GM12878 (cell line): ENCODE data around the gene MYL6B. TPM values are rescaled to one million over a fixed set of nuclear protein-coding genes. Genes with fewer than 3 reads are reported as not detected.

ENCODE experiments used
- ATAC-seq: fragments of 200-7000 bp; cut with Tn5 transposase; 3 replicates; pipeline ENCODE4 v1.9.1; 2020; ENCODE audit warnings: mild to moderate bottlenecking, moderate library complexity
- BruUV-seq: library from RNA; stranded (reverse); fragments of 400-500 nt; replicated peaks from 2 replicates; lab custom pipeline; 2021; lab: Mats Ljungman, UMichigan
- CTCF ChIA-PET: fragments of 300-600 bp; sonication (Branson Sonifier 250); formaldehyde crosslinking; extraction: SDS; loops from one replicate; lab custom pipeline; 2021; ENCODE audit warnings: inconsistent platforms; lab: Yijun Ruan, JAX
- POLR2A ChIA-PET: fragments of 350-600 bp; formaldehyde crosslinking; extraction: SDS; loops from one replicate; lab custom pipeline; 2021; ENCODE audit warnings: inconsistent platforms; lab: Charles Lee
- RAD21 ChIA-PET: fragments of 300-600 bp; sonication (Branson Sonifier 250); formaldehyde crosslinking; loops from one replicate; lab custom pipeline; 2023; ENCODE audit warnings: antibody characterized with exemption; ENCODE audit not compliant: unreplicated experiment; lab: Charles Lee
- SMC1A ChIA-PET: fragments of 300-600 bp; sonication (Branson Sonifier 250); formaldehyde crosslinking; loops from one replicate; lab custom pipeline; 2023; ENCODE audit not compliant: unreplicated experiment, uncharacterized antibody; lab: Charles Lee
- DNase-seq: peaks from one replicate; pipeline ENCODE4 v3.0.0-alpha.2; 2011; ENCODE audit warnings: low read depth, low spot score
- FAIRE-seq: peaks from 3 replicates; lab custom pipeline; 2011; peaks lifted over from hg19 to GRCh38; lab: Jason Lieb, UNC
- H2AFZ ChIP-seq: 2 replicates; pipeline ENCODE4 v1.6.0; 2011; ENCODE audit warnings: low read depth, low read length, control low read depth; ENCODE audit not compliant: control insufficient read depth
- H3K27ac ChIP-seq: 2 replicates; pipeline ENCODE4 v1.5.1; 2011; ENCODE audit warnings: control low read depth; ENCODE audit not compliant: control insufficient read depth, insufficient read depth
- H3K27me3 ChIP-seq, 2 experiments: replicated peaks in 1 of 2; 2 replicates each; pipeline versions ENCODE4 v1.6.0 to v1.6.1; 2011; ENCODE audit warnings: low read length in 1 of 2; ENCODE audit not compliant: control insufficient read depth in 2 of 2, insufficient read depth in 2 of 2
- H3K36me3 ChIP-seq, 2 experiments: 2 replicates each; pipeline ENCODE4 v1.5.1; 2011; ENCODE audit warnings: low read length in 1 of 2; ENCODE audit not compliant: control insufficient read depth in 2 of 2, insufficient read depth in 2 of 2
- H3K4me1 ChIP-seq: 2 replicates; pipeline ENCODE4 v1.6.1; 2011; ENCODE audit warnings: mild to moderate bottlenecking, low read length, moderate library complexity, mixed read lengths; ENCODE audit not compliant: control insufficient read depth, insufficient read depth
- H3K4me2 ChIP-seq: 2 replicates; pipeline ENCODE4 v1.6.0; 2011; ENCODE audit warnings: control low read depth; ENCODE audit not compliant: control insufficient read depth, insufficient read depth
- H3K4me3 ChIP-seq: fragments of 200-600 bp; sonication (generic); 2 replicates; pipeline ENCODE4 v1.5.1; 2016
- H3K79me2 ChIP-seq: 2 replicates; pipeline ENCODE4 v1.6.0; 2011; ENCODE audit warnings: low read length; ENCODE audit not compliant: control insufficient read depth, insufficient read depth
- H3K9ac ChIP-seq: 2 replicates; pipeline ENCODE4 v1.8.0; 2011; ENCODE audit warnings: low read length, control low read depth, mixed read lengths; ENCODE audit not compliant: control insufficient read depth, insufficient read depth
- H3K9me3 ChIP-seq: replicated peaks from 3 replicates; pipeline ENCODE4 v1.5.1; 2011; ENCODE audit warnings: mild to moderate bottlenecking, low read length; ENCODE audit not compliant: control insufficient read depth, insufficient read depth
- H4K20me1 ChIP-seq: 2 replicates; pipeline ENCODE4 v1.6.0; 2011; ENCODE audit not compliant: control insufficient read depth, insufficient read depth
- EZH2 ChIP-seq: IDR thresholded peaks from 2 replicates; pipeline ENCODE4 v1.6.1; 2012; ENCODE audit warnings: low read depth, mild to moderate bottlenecking, control low read depth, inconsistent platforms, low read length, borderline replicate concordance; ENCODE audit not compliant: control insufficient read depth
- NR2C2 ChIP-seq: IDR thresholded peaks from 2 replicates; pipeline ENCODE4 v1.6.1; 2011; ENCODE audit warnings: borderline replicate concordance, low read depth; ENCODE audit not compliant: control insufficient read depth, insufficient read length
- POU2F2 ChIP-seq: IDR thresholded peaks from 3 replicates; pipeline ENCODE4 v1.6.1; 2011; ENCODE audit warnings: low read depth, mild to moderate bottlenecking, low read length, borderline replicate concordance
- ZNF384 ChIP-seq: IDR thresholded peaks from 2 replicates; pipeline ENCODE4 v1.6.1; 2012; ENCODE audit warnings: low read depth, mild to moderate bottlenecking, low read length, improper control_type of control experiment, borderline replicate concordance
- WGBS: methylation state at CpG from one replicate; pipeline ENCODE4 v1.1.6; 2016; ENCODE audit warnings: low lambda C conversion rate; ENCODE audit not compliant: insufficient replicate concordance, insufficient coverage; ENCODE audit errors: missing lambda C conversion rate; 5-methylcytosine and 5-hydroxymethylcytosine counted together
- in situ Hi-C: fragments of 300-500 bp; cut with MboI; formaldehyde crosslinking; loops from 9 replicates; pipeline ENCODE4 v1.14.3; 2018; ENCODE audit warnings: mixed read lengths
- intact Hi-C: fragments of 100-400 bp; cut with micrococcal nuclease; formaldehyde crosslinking; loops from one replicate; pipeline ENCODE4 v1.14.2; 2022; ENCODE audit not compliant: unreplicated experiment
- polyA plus RNA-seq, 11 experiments: library from polyadenylated mRNA; depleted of rRNA in 4 of 11; unstranded in 6 of 11; stranded (reverse) in 5 of 11; fragments of >200 nt; fragmentation: Nextera tagmentation in 4 of 11; fragmentation: Illumina TruSeq in 1 of 11; extraction: Ambion mirVana in 4 of 11; extraction: Trizol in 1 of 11; gene quantifications; 1 replicate in 1 of 11; 2 replicates in 10 of 11; pipeline versions ENCODE4 v1.2.1 to v1.2.3, GENCODE V29; 2011 to 2016; ENCODE audit warnings: inconsistent platforms in 2 of 11, missing spikeins in 2 of 11, low read depth in 1 of 11
- total RNA-seq, 4 experiments: library from RNA; depleted of rRNA in 3 of 4; stranded (reverse); fragments of >200 nt in 3 of 4; fragmentation: Illumina TruSeq in 1 of 4; extraction: Trizol in 1 of 4; gene quantifications; 2 replicates each; pipeline versions ENCODE4 v1.2.1 to v1.2.3, GENCODE V29; 2013 to 2021
- TF ChIP-seq, protein P1 (sequence below): fragments of 450-650 bp; conservative IDR thresholded peaks from 2 replicates; pipeline ENCODE4 v1.6.1; 2017; ENCODE audit warnings: mild to moderate bottlenecking, moderate library complexity

MYL6B gene
- total and polyA plus RNA-seq, 10 of the 15 experiments (the other 5 are each of a cell fraction or from before 2014, with no cell fraction given), result 75.5 to 153 (median 114) TPM

DNA sequence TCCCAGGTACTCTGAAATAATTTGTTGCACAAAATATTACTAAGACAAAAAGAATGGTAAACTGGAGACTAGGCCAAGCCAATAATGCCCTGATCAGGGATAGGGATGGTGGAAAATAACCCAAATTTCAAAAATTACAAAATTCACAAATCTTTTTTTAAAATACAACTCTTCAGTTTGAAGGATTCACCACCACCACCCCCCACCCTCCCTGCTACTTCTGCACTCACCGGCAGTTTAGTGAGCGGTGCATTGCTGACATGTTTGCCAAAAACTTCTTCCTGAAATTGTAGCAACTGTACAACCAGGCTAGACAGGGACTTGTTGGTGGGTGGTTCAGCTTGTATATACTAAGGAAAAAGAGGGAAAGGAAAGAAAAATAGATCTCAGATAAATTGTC lies 34.6 kb downstream of the MYL6B start (continued):
- TF ChIP-seq EZH2 (no peak), POU2F2 (no peak), NR2C2 (no peak)

DNA sequence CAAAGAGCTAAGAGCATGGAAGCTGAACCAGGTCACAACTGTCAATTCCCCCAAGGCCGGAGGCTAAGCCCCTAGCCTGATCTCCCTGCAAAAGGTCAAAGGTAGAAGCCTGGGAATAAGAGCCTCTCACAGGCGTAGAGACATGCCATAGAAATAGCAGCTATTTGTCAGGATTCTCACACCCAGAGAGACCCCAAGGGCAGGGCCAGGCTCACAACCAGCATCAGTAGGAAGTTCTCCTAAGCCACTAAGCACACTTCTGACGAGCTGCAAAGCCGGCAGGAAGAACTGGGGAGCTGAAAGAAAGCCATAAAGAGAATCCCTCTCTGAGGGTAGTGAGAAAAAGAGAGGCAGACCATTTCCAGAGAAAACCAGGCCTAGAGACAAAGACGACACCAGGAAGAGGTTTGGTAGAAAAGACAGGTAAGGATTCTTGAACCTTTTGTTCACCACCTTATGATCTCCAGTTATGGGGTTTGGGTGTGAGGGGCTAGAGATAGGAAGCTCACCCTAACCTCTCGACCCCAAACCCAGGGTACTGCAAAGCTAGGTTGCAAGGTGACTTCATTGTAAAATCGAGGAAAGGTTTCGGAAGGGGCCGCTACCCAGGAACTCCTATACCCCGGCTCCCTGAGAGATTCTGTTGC lies 35.9 kb downstream of the MYL6B start:
- Histone ChIP-seq H3K4me2 (peak overlapping the region; percentile 72), H2AFZ (no peak overlapping the region; the same call in 1 of the 2 replicates), H3K9me3 (no peaks in the 10 kb centered on the region), H3K27me3 (no peaks in the 10 kb centered on the region), H3K4me3 (peak overlapping the region; percentile 98), H3K79me2 (peaks cover 27% of the 10 kb centered on the region), H3K36me3 (peaks cover 5 to 6% of the 10 kb centered on the region in 2 experiments), H3K27ac (peak overlapping the region; percentile 80), H3K4me1 (0 out of 2 replicates have a peak, but pooled peaks cover 4% of the 10 kb centered on the region), H4K20me1 (no peaks in the 10 kb centered on the region; the same call in 1 of the 2 replicates), H3K9ac (peak overlapping the region; percentile 93)
- FAIRE-seq (no peak), DNase-seq (no peak), ATAC-seq (no peak)
- in situ Hi-C loops, result loop anchor here (5.0 kb wide), 1 partner anchor 56 kb away; no protein-coding TSS in a partner anchor
- WGBS, result under 1% methylated on average over 10 of the region's 10 CpGs
- ChIA-PET SMC1A (interaction anchor here (0.8 to 6.2 kb wide), 16 partner anchors 11 to 448 kb away, joined by 3 to 68 read pairs (median 4); partner anchors contain the start of genes ESYT1, MYL6, PA2G4 and ZC3H10), RAD21 (interaction anchor here (0.7 to 4.6 kb wide), 13 partner anchors 13 to 459 kb away, joined by 3 to 98 read pairs (median 11); partner anchors contain the start of genes CD63, ESYT1, MYL6 and MYL6B), POLR2A (interaction anchor here (0.5 to 7.7 kb wide), 11 partner anchors 29 to 449 kb away, joined by 3 to 68 read pairs (median 5); partner anchors contain the start of genes DNAJC14, ESYT1, RNF41 and STAT2), CTCF (interaction anchor here (0.5 to 8.9 kb wide), 20 partner anchors 13 to 1076 kb away, joined by 3 to 129 read pairs (median 6); partner anchors contain the start of genes ESYT1, MYL6, PA2G4 and RNF41)
- BruUV-seq, result no TSS peak
- intact Hi-C loops, result loop anchor here (2.0 to 10.0 kb wide), 2 partner anchors 29 to 453 kb away; partner anchors contain the start of gene MYL6
- TF ChIP-seq ZNF384, result no peak
- TF ChIP-seq, protein P1, sequence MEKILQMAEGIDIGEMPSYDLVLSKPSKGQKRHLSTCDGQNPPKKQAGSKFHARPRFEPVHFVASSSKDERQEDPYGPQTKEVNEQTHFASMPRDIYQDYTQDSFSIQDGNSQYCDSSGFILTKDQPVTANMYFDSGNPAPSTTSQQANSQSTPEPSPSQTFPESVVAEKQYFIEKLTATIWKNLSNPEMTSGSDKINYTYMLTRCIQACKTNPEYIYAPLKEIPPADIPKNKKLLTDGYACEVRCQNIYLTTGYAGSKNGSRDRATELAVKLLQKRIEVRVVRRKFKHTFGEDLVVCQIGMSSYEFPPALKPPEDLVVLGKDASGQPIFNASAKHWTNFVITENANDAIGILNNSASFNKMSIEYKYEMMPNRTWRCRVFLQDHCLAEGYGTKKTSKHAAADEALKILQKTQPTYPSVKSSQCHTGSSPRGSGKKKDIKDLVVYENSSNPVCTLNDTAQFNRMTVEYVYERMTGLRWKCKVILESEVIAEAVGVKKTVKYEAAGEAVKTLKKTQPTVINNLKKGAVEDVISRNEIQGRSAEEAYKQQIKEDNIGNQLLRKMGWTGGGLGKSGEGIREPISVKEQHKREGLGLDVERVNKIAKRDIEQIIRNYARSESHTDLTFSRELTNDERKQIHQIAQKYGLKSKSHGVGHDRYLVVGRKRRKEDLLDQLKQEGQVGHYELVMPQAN, result 0 out of 2 replicates have a peak, but pooled peaks have one; percentile 19
